Upper lobe of right lung (tissue), 1 donor: ENCODE data around the gene MEGF10. TPM values are rescaled to one million over a fixed set of nuclear protein-coding genes. Genes with fewer than 3 reads are reported as not detected.
A peak's percentile ranks its signal among the peaks of the same experiment; 100 is the strongest.
"Not testable (repeated sequence)": the region's sequence is repeated elsewhere in the genome, so short reads cannot be mapped to it uniquely, and the experiment has no call there.

Experiments used
- ATAC-seq: fragments of 200-7000 bp; cut with Tn5 transposase; one replicate; pipeline ENCODE4 v1.9.1; 2020; ENCODE audit warnings: mild to moderate bottlenecking, moderate library complexity
- DNase-seq: peaks from one replicate; pipeline ENCODE4 v3.0.0-alpha.2; 2020
- H3K27ac ChIP-seq: fragments of 200-600 bp; one replicate; pipeline ENCODE4 v1.8.0; 2022
- H3K27me3 ChIP-seq: fragments of 200-600 bp; one replicate; pipeline ENCODE4 v1.8.0; 2022; ENCODE audit warnings: mild to moderate bottlenecking
- H3K36me3 ChIP-seq: fragments of 200-600 bp; one replicate; pipeline ENCODE4 v1.8.0; 2022
- H3K4me1 ChIP-seq: fragments of 200-600 bp; one replicate; pipeline ENCODE4 v1.8.0; 2022
- H3K4me3 ChIP-seq: fragments of 200-600 bp; one replicate; pipeline ENCODE4 v1.8.0; 2022; ENCODE audit warnings: mild to moderate bottlenecking
- H3K9me3 ChIP-seq: fragments of 200-600 bp; one replicate; pipeline ENCODE4 v1.8.0; 2022
- intact Hi-C: fragments of 100-400 bp; cut with DNase I; formaldehyde crosslinking; loops from one replicate; pipeline ENCODE4 v1.11.0; 2022
- total RNA-seq: library from RNA; stranded (reverse); fragmentation: NEBNext Ultra II Directional; extraction: Animal tissue kit (Norgen Biotek cat#: 25700); gene quantifications from one replicate; pipeline ENCODE4 v1.2.1, GENCODE V29; 2021
- TF ChIP-seq, protein P1 (sequence below): fragments of 200-600 bp; IDR thresholded peaks from one replicate; pipeline ENCODE4 v1.8.0; 2022; ENCODE audit warnings: antibody characterized with exemption
- donor health status: DM: no; HTN: yes; CAD: no; lungs with severe emphysema.

The MEGF10 gene
- total RNA-seq, 1 donor from 2014 or later, result 0.26 TPM

DNA sequence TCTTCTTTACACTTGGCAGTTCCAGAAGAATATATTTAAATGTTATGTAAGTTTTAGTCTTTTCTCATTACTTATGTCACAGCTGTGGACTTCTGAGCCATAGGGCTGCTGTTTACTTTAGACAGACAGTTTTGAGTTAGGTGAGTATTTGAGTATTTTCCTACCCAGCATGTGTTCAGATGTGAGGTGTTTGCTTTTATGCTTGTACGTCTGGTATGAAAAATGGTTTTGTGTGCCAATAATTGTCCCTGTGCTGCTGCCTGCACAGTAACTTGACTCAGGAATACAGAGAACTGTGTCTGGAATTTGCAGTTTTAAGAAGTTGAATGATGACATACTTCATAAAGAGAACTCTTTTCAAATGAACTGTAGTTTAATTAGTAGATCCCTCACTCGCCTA lies 20.8 kb downstream of the MEGF10 start:
- no peak overlapping the region for H3K4me3 ChIP-seq
- no peaks in the 10 kb centered on the region for H3K4me1 ChIP-seq
- H3K9me3 ChIP-seq, result no peaks in the 10 kb centered on the region
- no peaks in the 10 kb centered on the region for H3K36me3 ChIP-seq
- H3K27me3 ChIP-seq, result no peaks in the 10 kb centered on the region
- no peak for DNase-seq
- TF ChIP-seq, protein P1, sequence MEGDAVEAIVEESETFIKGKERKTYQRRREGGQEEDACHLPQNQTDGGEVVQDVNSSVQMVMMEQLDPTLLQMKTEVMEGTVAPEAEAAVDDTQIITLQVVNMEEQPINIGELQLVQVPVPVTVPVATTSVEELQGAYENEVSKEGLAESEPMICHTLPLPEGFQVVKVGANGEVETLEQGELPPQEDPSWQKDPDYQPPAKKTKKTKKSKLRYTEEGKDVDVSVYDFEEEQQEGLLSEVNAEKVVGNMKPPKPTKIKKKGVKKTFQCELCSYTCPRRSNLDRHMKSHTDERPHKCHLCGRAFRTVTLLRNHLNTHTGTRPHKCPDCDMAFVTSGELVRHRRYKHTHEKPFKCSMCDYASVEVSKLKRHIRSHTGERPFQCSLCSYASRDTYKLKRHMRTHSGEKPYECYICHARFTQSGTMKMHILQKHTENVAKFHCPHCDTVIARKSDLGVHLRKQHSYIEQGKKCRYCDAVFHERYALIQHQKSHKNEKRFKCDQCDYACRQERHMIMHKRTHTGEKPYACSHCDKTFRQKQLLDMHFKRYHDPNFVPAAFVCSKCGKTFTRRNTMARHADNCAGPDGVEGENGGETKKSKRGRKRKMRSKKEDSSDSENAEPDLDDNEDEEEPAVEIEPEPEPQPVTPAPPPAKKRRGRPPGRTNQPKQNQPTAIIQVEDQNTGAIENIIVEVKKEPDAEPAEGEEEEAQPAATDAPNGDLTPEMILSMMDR, result no peak
- no peak for ATAC-seq
- H3K27ac ChIP-seq, result no peak overlapping the region
- intact Hi-C loops, result no loop called here

DNA sequence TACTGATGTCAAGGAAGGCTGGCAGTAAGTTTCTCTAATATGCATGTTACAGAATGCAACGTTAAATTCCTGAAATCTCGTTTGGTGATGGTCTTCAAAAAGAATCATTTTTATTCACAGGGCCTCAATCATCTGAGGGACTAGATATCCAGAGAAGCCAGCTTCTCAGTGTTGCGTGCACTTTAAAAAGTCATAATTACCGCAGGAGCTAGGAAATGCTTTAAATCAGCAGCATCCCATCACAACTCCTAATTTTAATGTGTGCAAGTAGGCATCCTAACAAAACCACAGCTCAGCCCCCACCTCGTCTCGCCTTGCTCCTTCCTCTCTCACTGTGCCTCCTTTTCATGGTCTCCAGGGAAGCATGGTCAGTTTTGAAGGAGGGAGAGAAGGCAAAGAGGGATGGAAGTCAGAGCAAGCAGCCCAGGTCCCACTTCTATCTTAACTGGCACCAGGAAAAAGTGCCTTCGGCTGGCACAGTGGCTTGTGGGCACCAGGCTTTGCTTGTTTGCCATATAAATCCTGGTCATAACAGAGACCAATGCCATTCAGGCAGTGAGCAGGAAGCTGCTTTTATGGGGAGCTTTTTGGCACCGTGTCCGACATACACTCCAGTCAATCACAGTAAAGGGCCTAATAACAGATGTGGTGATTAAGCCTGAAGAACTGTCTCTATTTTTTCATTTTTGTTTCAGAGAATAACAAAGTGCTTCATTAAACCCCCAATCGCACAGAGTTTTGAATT lies 21.4 kb downstream of the MEGF10 start:
- TF ChIP-seq, protein P1, result no peak
- ATAC-seq (no peak), DNase-seq (no peak)
- Histone ChIP-seq H3K9me3 (no peaks in the 10 kb centered on the region), H3K4me3 (no peak overlapping the region), H3K27ac (no peak overlapping the region), H3K27me3 (no peaks in the 10 kb centered on the region), H3K36me3 (no peaks in the 10 kb centered on the region), H3K4me1 (no peaks in the 10 kb centered on the region)
- intact Hi-C loops, result no loop called here

DNA sequence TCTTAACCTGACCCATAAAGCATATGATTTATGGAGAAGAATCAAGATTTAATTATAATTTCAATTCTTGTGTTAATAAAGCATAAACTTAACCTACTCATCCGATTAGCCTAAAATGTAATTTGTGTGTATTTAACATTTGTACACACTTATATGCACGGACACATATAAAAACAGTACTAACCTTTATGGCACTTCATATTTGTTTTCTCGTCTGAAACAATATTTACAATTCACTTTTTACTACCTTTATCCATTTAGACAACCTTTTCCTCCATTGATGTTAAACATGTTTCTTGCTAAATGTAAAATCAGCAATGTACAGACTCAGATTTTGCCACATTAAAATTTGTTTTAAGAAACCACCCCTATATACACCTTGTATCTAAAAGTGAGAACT lies 22.8 kb downstream of the MEGF10 start:
- H3K4me1 ChIP-seq, result no peaks in the 10 kb centered on the region
- DNase-seq (no peak), ATAC-seq (no peak)
- no peak overlapping the region for H3K27ac ChIP-seq
- no peak overlapping the region for H3K4me3 ChIP-seq
- H3K36me3 ChIP-seq, result no peaks in the 10 kb centered on the region
- H3K27me3 ChIP-seq, result no peaks in the 10 kb centered on the region
- H3K9me3 ChIP-seq, result no peaks in the 10 kb centered on the region
- intact Hi-C loops, result no loop called here
- TF ChIP-seq, protein P1, result no peak

DNA sequence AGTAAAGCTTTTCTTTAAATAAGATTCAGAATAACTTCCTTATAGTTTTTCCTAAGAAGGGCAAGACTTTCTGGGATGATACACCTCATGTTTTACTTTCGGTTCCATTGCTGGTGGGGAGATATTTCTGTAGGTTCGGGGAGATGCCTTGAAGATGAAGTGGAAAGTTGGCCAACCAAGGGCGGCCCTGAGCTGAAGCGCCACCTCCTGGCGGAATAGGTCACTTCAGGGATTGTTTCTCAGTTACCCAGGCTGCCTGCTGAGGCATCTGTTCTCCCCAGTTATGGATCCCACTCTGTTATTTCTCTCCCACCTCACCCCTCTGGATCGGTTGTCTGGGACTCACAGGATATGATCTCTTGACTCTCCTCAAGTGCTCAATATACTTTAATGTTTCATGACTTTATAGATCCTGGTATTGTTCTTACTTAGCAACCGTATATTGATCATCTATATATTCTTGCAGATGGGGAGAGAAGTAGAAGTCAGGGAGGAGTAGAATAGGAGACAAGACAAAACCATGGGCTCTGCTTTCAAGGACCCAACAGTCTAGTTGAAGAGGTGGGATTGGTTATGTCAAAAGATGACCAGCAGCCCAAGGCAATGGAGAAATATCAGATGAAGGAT lies 23.4 kb downstream of the MEGF10 start:
- Histone ChIP-seq H3K27me3 (no peaks in the 10 kb centered on the region), H3K4me1 (no peaks in the 10 kb centered on the region), H3K9me3 (no peaks in the 10 kb centered on the region), H3K27ac (no peak overlapping the region), H3K36me3 (no peaks in the 10 kb centered on the region), H3K4me3 (no peak overlapping the region)
- DNase-seq, result peak; percentile 77
- TF ChIP-seq, protein P1, result peak; percentile 84
- intact Hi-C loops, result no loop called here
- ATAC-seq, result peak; percentile 93

DNA sequence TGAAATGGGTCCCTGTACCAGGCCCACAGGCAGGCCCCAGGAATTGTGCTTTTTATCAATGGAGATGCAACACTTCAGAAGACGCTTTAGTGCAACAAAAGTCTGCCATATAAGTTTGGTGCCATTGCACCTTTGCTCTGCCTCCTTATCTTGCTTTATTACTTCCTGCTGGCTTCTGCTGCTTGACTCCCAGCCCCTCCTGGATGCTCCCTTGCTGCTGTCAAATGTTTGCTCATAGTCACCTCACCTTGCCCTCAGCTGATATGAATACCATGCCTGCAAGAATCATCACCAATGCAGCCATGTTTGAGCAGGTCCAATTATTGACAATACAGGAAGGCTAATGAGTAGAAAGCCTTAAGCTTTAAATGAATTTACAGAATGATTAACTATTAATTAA lies 25.4 kb downstream of the MEGF10 start:
- H3K27me3 ChIP-seq, result no peaks in the 10 kb centered on the region
- H3K27ac ChIP-seq, result no peak overlapping the region
- DNase-seq, result no peak
- H3K36me3 ChIP-seq, result no peaks in the 10 kb centered on the region
- ATAC-seq, result no peak
- TF ChIP-seq, protein P1, result no peak
- no peaks in the 10 kb centered on the region for H3K4me1 ChIP-seq
- intact Hi-C loops, result no loop called here
- H3K9me3 ChIP-seq, result no peaks in the 10 kb centered on the region
- no peak overlapping the region for H3K4me3 ChIP-seq

DNA sequence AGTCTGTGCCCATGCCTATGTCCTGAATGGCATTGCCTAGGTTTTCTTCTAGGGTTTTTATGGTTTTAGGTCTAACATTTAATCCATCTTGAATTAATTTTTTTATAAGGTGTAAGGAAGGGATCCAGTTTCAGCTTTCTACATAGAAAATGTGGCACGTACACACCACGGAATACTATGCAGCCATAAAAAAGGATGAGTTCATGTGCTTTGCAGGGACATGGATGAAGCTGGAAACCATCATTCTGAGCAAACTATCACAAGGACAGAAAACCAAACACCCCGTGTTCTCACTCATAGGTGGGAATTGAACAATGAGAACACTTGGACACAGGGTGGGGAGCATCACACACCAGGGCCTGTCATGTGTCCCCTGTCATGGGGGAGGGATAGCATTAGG lies 26.8 kb downstream of the MEGF10 start:
- ATAC-seq, DNase-seq, H3K4me1 ChIP-seq, intact Hi-C loops, H3K4me3 ChIP-seq, H3K9me3 ChIP-seq, H3K27me3 ChIP-seq, H3K27ac ChIP-seq, H3K36me3 ChIP-seq: not testable (repeated sequence)
